Ovary (tissue), 9 donors: ENCODE measurements around the gene AKNA. TPM values are rescaled to one million over a fixed set of nuclear protein-coding genes. Genes with fewer than 3 reads are reported as not detected.
"Not testable (repeated sequence)": the region's sequence is repeated elsewhere in the genome, so short reads cannot be mapped to it uniquely, and the experiment has no call there.

Experiments
- DNase-seq, 5 donors: peaks; one replicate each; pipeline ENCODE4 v3.0.0-alpha.2; 2019 to 2020
- H3K27ac ChIP-seq, 2 donors: fragments of 200-600 bp; one replicate each; pipeline versions ENCODE4 v1.5.1 to v1.8.0; 2019 to 2022
- H3K27me3 ChIP-seq: fragments of 200-600 bp; one replicate; pipeline ENCODE4 v1.8.0; 2022
- H3K36me3 ChIP-seq: fragments of 200-600 bp; sonication (generic); one replicate; pipeline ENCODE4 v1.5.1; 2019
- H3K4me1 ChIP-seq: one replicate; pipeline ENCODE4 v1.8.1; 2013; ENCODE audit warnings: mild to moderate bottlenecking, moderate library complexity; ENCODE audit not compliant: insufficient read depth
- H3K4me3 ChIP-seq: fragments of 200-600 bp; sonication (generic); one replicate; pipeline ENCODE4 v1.5.1; 2017
- H3K9me3 ChIP-seq, 2 donors: fragments of 200-600 bp in 1 of 2; sonication (generic) in 1 of 2; one replicate each; pipeline versions ENCODE4 v1.5.1 to v1.8.1; 2013 to 2019; ENCODE audit warnings: mild to moderate bottlenecking in 1 of 2, moderate library complexity in 1 of 2
- CTCF ChIP-seq, 3 donors: fragments of 450-650 bp in 2 of 3; fragments of 200-600 bp in 1 of 3; IDR thresholded peaks; one replicate each; pipeline versions ENCODE4 v1.5.1 to v1.8.0; 2016 to 2022; ENCODE audit warnings: antibody characterized with exemption in 3 of 3, mild to moderate bottlenecking in 1 of 3
- EP300 ChIP-seq: sonication (generic); formaldehyde crosslinking; IDR thresholded peaks from one replicate; pipeline ENCODE4 v1.6.1; 2017; ENCODE audit warnings: antibody characterized with exemption
- POLR2A ChIP-seq: fragments of 450-650 bp; IDR thresholded peaks from one replicate; pipeline ENCODE4 v1.6.1; 2017; ENCODE audit warnings: antibody characterized with exemption, mild to moderate bottlenecking, moderate library complexity
- WGBS, 3 donors: extraction: QIAGEN DNeasy Blood & Tissue Kit in 1 of 3; methylation state at CpG; one replicate each; pipeline versions ENCODE4 v1.1.5 to v1.1.7; 2013 to 2017; 5-methylcytosine and 5-hydroxymethylcytosine counted together
- intact Hi-C, 4 donors: fragments of 100-400 bp; cut with DNase I; formaldehyde crosslinking; loops; one replicate each; pipeline versions ENCODE4 v1.11.0 to v1.15.1; 2022 to 2023
- polyA plus RNA-seq, 2 donors: library from polyadenylated mRNA; stranded (reverse); fragments of 200-250 nt in 1 of 2; fragments of 350-450 nt in 1 of 2; fragmentation: Illumina TruSeq in 1 of 2; extraction: RNeasy Lipid Tissue Mini Kit (QIAGEN cat#74804) in 1 of 2; gene quantifications; one replicate each; pipeline ENCODE4 v1.2.3, GENCODE V29; 2013 to 2014
- total RNA-seq, 7 donors: library from RNA; depleted of rRNA in 2 of 7; stranded (reverse); fragments of >200 nt in 2 of 7; fragmentation: NEBNext Ultra II Directional in 3 of 7; extraction: Animal tissue kit (Norgen Biotek cat#: 25700) in 3 of 7; gene quantifications; one replicate each; pipeline versions ENCODE4 v1.1.0 to v1.2.4, GENCODE V29; 2016 to 2023
- donor health status: DM: no; HTN: no; CAD: no; lungs with moderate emphysema.
- donor health status: DM: no; HTN: no; CAD: no.
- donor health status: Bipolar disorder and iron deficiency.
- donor health status: DM: yes; HTN: yes; CAD: no.
- donor health status: DM: no; HTN: no; CAD: no.
- donor health status: DM: yes; HTN: yes; CAD: no.

The AKNA gene
- total and polyA plus RNA-seq, 9 donors = 12.9 to 123 (median 36.4) TPM

GRCh38 chr9:114324492-114324891, 63.3 kb downstream of the AKNA start:
- TF ChIP-seq EP300 = no peak
- no peak for DNase-seq
- H3K36me3 ChIP-seq = no peaks in the 10 kb centered on the region
- H3K4me1 ChIP-seq = peaks cover 4% of the 10 kb centered on the region
- no peak overlapping the region for H3K27ac ChIP-seq
- H3K27me3 ChIP-seq = no peaks in the 10 kb centered on the region
- no peak overlapping the region for H3K4me3 ChIP-seq
- 85 to 90% (median 90%) methylated on average over 8 of the region's 8 CpGs for WGBS, 3 donors
- intact Hi-C loops = no loop called here
- no peaks in the 10 kb centered on the region for H3K9me3 ChIP-seq

- WGBS, 3 donors = 63 to 76% (median 64%) methylated on average over 6 of the region's 6 CpGs
- H3K36me3 ChIP-seq, intact Hi-C loops, H3K27me3 ChIP-seq, DNase-seq, H3K9me3 ChIP-seq, H3K4me3 ChIP-seq, H3K4me1 ChIP-seq, H3K27ac ChIP-seq: not testable (repeated sequence)
Observed at GRCh38 chr9:114323849-114324248, 63.9 kb downstream of the AKNA start.

GRCh38 chr9:114322831-114323531, 64.8 kb downstream of the AKNA start, which contains the start of gene ORM1:
Gene ORM1, plus strand, starts transcription at chr9:114323098. Its CDS starts 36 bp downstream, at chr9:114323134.
- WGBS, 3 donors = 63 to 100% (median 67%) methylated on average over 2 to 6 of the region's 15 CpGs
- H3K27me3 ChIP-seq, intact Hi-C loops: not testable (repeated sequence)

GRCh38 chr9:114322160-114322818, 65.5 kb downstream of the AKNA start:
- WGBS, 3 donors = 19 to 34% (median 30%) methylated on average over 11 to 12 of the region's 12 CpGs
- DNase-seq = peak in 3 of 5 donors; percentile 63 to 74 (median 68)
- intact Hi-C loops = not testable (repeated sequence)

More at GRCh38 chr9:114322831-114323531, 64.8 kb downstream of the AKNA start, which contains the start of gene ORM1:
- not testable (repeated sequence) for H3K27ac ChIP-seq, DNase-seq, H3K36me3 ChIP-seq, H3K9me3 ChIP-seq, H3K4me3 ChIP-seq, H3K4me1 ChIP-seq

GRCh38 chr9:114321759-114322158, 66.0 kb downstream of the AKNA start:
- no peak for TF ChIP-seq POLR2A
- TF ChIP-seq CTCF (IDR thresholded peaks at IDR 0.05) = no peak
- no peak for TF ChIP-seq EP300
- Histone ChIP-seq H3K4me3 (no peak overlapping the region), H3K9me3 (no peaks in the 10 kb centered on the region), H3K27me3 (no peaks in the 10 kb centered on the region), H3K36me3 (no peaks in the 10 kb centered on the region), H3K27ac (no peak overlapping the region), H3K4me1 (peaks cover 2% of the 10 kb centered on the region)
- 48 to 58% (median 55%) methylated on average over 8 of the region's 8 CpGs for WGBS, 3 donors
- DNase-seq = no peak
- intact Hi-C loops = no loop called here

More at GRCh38 chr9:114322160-114322818, 65.5 kb downstream of the AKNA start:
- H3K9me3 ChIP-seq, H3K4me3 ChIP-seq, H3K36me3 ChIP-seq, H3K27me3 ChIP-seq, H3K4me1 ChIP-seq, H3K27ac ChIP-seq: not testable (repeated sequence)

- H3K4me3 ChIP-seq, H3K36me3 ChIP-seq, intact Hi-C loops, H3K4me1 ChIP-seq, H3K27ac ChIP-seq, H3K27me3 ChIP-seq, H3K9me3 ChIP-seq: not testable (repeated sequence)
- 91 to 94% (median 91%) methylated on average over 7 of the region's 7 CpGs for WGBS, 3 donors
- peak in 2 of 5 donors; percentile 1 to 8 for DNase-seq
Observed at GRCh38 chr9:114320710-114321109, 67.1 kb downstream of the AKNA start.

- Histone ChIP-seq H3K4me1 (peaks cover 2% of the 10 kb centered on the region), H3K36me3 (no peaks in the 10 kb centered on the region), H3K9me3 (no peaks in the 10 kb centered on the region), H3K27ac (no peak overlapping the region), H3K27me3 (no peaks in the 10 kb centered on the region), H3K4me3 (no peak overlapping the region)
- intact Hi-C loops = no loop called here
- no peak for TF ChIP-seq CTCF (IDR thresholded peaks at IDR 0.05)
- TF ChIP-seq POLR2A = no peak
- no peak for TF ChIP-seq EP300
- WGBS, 3 donors = 71 to 80% (median 71%) methylated on average over 3 of the region's 3 CpGs
- DNase-seq = peak in 3 of 5 donors; percentile 2 to 4 (median 3)
Observed at GRCh38 chr9:114319147-114319546, 68.6 kb downstream of the AKNA start.
